ENCODE data around the gene RAB11FIP4.

RAB11FIP4 gene

DNA sequence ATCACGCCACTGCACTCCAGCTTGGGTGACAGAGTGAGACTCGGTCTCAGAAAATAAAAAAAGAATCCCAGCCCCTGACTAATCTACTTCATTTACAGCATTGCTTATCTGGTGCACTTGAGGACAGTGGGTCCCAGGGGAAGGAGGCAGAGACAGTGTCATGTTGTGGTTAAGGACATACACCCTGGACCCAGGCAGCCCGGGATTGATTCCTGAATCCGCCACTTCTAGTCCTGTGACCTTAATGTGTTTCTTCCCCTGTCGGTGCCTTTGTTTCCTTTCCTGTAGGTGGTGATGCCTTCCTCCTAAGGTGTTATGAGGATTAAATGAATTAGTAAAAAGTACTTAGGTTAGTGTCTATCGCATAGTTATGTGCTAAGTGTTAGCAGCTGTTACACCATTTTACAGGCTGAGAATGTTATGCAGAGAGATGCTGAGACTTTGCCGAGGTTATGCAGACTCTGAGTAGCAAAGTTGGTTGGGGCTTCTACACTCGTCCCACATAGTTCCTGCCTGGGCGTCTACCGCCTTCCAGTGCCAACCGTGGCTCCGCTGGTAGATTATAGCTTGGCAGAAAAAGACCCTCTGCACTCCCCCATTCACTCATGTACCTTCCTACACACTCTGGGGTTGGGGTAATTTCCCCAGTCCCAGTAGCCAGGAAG is 74.8 kb downstream of the RAB11FIP4 start:
- Histone ChIP-seq H3K36me3 (ENCODE audit: control insufficient read depth in 2 of 2, insufficient read depth in 1 of 2, low read length in 2 of 2) (no peaks in the 10 kb centered on the region), H3K27ac (ENCODE audit: extremely low read depth, low read depth, low read length) (no peak overlapping the region), H3K4me1 (ENCODE audit: control insufficient read depth, insufficient read depth, low read length) (no peaks in the 10 kb centered on the region), H3K4me3 (ENCODE audit: low read depth, low read length) (no peak overlapping the region), H3K9me3 (ENCODE audit: control insufficient read depth, insufficient read depth, low read depth, low read length) (no peaks in the 10 kb centered on the region)
- ChIA-PET POLR2A (interaction anchor here (1.7 kb wide), 1 partner anchor 21 kb away, joined by 6 read pairs; no protein-coding TSS in a partner anchor), CTCF (interaction anchor here (0.6 to 0.7 kb wide), 2 partner anchors 60 to 234 kb away, joined by 3 read pairs; no protein-coding TSS in a partner anchor)
- TF ChIP-seq HOXC10 (CRISPR knock-in tag; IDR thresholded peaks at IDR 0.05) (no peak), ZNF280C (tag by site-specific recombination; IDR thresholded peaks at IDR 0.05) (no peak), BCL11A (tag by site-specific recombination; IDR thresholded peaks at IDR 0.05; ENCODE audit: low read depth) (no peak), ZNF248 (tag by site-specific recombination; IDR thresholded peaks at IDR 0.05) (no peak), REPIN1 (tag by site-specific recombination; IDR thresholded peaks at IDR 0.05; ENCODE audit: low read depth) (no peak), ZNF555 (tag by site-specific recombination; conservative IDR thresholded peaks at IDR 0.05) (no peak), ZNF837 (tag by site-specific recombination; IDR thresholded peaks at IDR 0.05) (no peak), ZNF777 (tag by site-specific recombination; IDR thresholded peaks at IDR 0.05; ENCODE audit: borderline replicate concordance) (no peak), ZNF510 (tag by site-specific recombination; IDR thresholded peaks at IDR 0.05; ENCODE audit: insufficient replicate concordance) (no peak), GLIS2 (tag by site-specific recombination; IDR thresholded peaks at IDR 0.05) (no peak), BCL11B (tag by site-specific recombination; IDR thresholded peaks at IDR 0.05; ENCODE audit: low read depth) (no peak), ZNF324 (tag by site-specific recombination; IDR thresholded peaks at IDR 0.05) (no peak), ZNF221 (tag by site-specific recombination; IDR thresholded peaks at IDR 0.05; ENCODE audit: borderline replicate concordance) (no peak), ZNF501 (tag by site-specific recombination; IDR thresholded peaks at IDR 0.05) (no peak), KLF10 (tag by site-specific recombination; IDR thresholded peaks at IDR 0.05) (no peak), OVOL3 (tag by site-specific recombination; IDR thresholded peaks at IDR 0.05) (no peak), SCRT2 (tag by site-specific recombination; IDR thresholded peaks at IDR 0.05) (no peak)
- TF ChIP-seq, protein P1, sequence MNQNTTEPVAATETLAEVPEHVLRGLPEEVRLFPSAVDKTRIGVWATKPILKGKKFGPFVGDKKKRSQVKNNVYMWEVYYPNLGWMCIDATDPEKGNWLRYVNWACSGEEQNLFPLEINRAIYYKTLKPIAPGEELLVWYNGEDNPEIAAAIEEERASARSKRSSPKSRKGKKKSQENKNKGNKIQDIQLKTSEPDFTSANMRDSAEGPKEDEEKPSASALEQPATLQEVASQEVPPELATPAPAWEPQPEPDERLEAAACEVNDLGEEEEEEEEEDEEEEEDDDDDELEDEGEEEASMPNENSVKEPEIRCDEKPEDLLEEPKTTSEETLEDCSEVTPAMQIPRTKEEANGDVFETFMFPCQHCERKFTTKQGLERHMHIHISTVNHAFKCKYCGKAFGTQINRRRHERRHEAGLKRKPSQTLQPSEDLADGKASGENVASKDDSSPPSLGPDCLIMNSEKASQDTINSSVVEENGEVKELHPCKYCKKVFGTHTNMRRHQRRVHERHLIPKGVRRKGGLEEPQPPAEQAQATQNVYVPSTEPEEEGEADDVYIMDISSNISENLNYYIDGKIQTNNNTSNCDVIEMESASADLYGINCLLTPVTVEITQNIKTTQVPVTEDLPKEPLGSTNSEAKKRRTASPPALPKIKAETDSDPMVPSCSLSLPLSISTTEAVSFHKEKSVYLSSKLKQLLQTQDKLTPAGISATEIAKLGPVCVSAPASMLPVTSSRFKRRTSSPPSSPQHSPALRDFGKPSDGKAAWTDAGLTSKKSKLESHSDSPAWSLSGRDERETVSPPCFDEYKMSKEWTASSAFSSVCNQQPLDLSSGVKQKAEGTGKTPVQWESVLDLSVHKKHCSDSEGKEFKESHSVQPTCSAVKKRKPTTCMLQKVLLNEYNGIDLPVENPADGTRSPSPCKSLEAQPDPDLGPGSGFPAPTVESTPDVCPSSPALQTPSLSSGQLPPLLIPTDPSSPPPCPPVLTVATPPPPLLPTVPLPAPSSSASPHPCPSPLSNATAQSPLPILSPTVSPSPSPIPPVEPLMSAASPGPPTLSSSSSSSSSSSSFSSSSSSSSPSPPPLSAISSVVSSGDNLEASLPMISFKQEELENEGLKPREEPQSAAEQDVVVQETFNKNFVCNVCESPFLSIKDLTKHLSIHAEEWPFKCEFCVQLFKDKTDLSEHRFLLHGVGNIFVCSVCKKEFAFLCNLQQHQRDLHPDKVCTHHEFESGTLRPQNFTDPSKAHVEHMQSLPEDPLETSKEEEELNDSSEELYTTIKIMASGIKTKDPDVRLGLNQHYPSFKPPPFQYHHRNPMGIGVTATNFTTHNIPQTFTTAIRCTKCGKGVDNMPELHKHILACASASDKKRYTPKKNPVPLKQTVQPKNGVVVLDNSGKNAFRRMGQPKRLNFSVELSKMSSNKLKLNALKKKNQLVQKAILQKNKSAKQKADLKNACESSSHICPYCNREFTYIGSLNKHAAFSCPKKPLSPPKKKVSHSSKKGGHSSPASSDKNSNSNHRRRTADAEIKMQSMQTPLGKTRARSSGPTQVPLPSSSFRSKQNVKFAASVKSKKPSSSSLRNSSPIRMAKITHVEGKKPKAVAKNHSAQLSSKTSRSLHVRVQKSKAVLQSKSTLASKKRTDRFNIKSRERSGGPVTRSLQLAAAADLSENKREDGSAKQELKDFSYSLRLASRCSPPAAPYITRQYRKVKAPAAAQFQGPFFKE (tag by site-specific recombination; IDR thresholded peaks at IDR 0.05; ENCODE audit: borderline replicate concordance): no peak
- TF ChIP-seq, protein P2, sequence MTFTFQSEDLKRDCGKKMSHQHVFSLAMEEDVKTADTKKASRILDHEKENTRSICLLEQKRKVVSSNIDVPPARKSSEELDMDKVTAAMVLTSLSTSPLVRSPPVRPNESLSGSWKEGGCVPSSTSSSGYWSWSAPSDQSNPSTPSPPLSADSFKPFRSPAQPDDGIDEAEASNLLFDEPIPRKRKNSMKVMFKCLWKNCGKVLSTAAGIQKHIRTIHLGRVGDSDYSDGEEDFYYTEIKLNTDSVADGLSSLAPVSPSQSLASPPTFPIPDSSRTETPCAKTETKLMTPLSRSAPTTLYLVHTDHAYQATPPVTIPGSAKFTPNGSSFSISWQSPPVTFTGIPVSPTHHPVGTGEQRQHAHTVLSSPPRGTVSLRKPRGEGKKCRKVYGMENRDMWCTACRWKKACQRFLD (tag by site-specific recombination; IDR thresholded peaks at IDR 0.05): no peak

Measured in HEK293 (cell line).